ENCODE results near the gene PSMC5. TPM values are rescaled to one million over a fixed set of nuclear protein-coding genes. Genes with fewer than 3 reads are reported as not detected.
"Not testable (repeated sequence)": the region's sequence is repeated elsewhere in the genome, so short reads cannot be mapped to it uniquely, and the experiment has no call there.

The PSMC5 gene
- total RNA-seq, 1 donor from 2014 or later = 92.3 TPM

- TF ChIP-seq CTCF (IDR thresholded peaks at IDR 0.05) = no peak
- Mint-ChIP-seq H3K4me3 (ENCODE audit: unreplicated experiment) (peak within 1 kb of the TSS; percentile 93), H3K36me3 (ENCODE audit: low read depth) (no peaks in the 10 kb centered on the region), H3K9me3 (ENCODE audit: low read depth) (no peaks in the 10 kb centered on the region), H3K4me1 (ENCODE audit: low read depth) (peaks cover 31% of the 10 kb centered on the region), H3K27me3 (ENCODE audit: low read depth) (no peaks in the 10 kb centered on the region), H3K27ac (ENCODE audit: unreplicated experiment) (peak within 1 kb of the TSS; percentile 93)
- DNase-seq (ENCODE audit: low spot score) = peak; percentile 98
Observed at GRCh38 chr17:63842540-63843386, 15.5 kb downstream of the PSMC5 start, which contains the start of gene SMARCD2. TSS of gene SMARCD2 (minus strand) at chr17:63842685. CDS start at chr17:63842674, 11 bp downstream.

- H3K36me3 Mint-ChIP-seq (ENCODE audit: low read depth); DNase-seq (ENCODE audit: low spot score); H3K27me3 Mint-ChIP-seq (ENCODE audit: low read depth); H3K9me3 Mint-ChIP-seq (ENCODE audit: low read depth): not testable (repeated sequence)
- peaks cover 35% of the 10 kb centered on the region for H3K4me1 Mint-ChIP-seq (ENCODE audit: low read depth)
- H3K27ac Mint-ChIP-seq (ENCODE audit: unreplicated experiment) = peak overlapping the region; percentile 93
- H3K4me3 Mint-ChIP-seq (ENCODE audit: unreplicated experiment) = peak overlapping the region; percentile 77
Observed at GRCh38 chr17:63843387-63843888, 16.2 kb downstream of the PSMC5 start.

GRCh38 chr17:63843910-63844677, 16.9 kb downstream of the PSMC5 start:
- H3K9me3 Mint-ChIP-seq (ENCODE audit: low read depth) = no peaks in the 10 kb centered on the region
- H3K27me3 Mint-ChIP-seq (ENCODE audit: low read depth) = no peaks in the 10 kb centered on the region
- H3K36me3 Mint-ChIP-seq (ENCODE audit: low read depth) = no peaks in the 10 kb centered on the region
- no peak for TF ChIP-seq CTCF (IDR thresholded peaks at IDR 0.05)
- H3K4me3 Mint-ChIP-seq (ENCODE audit: unreplicated experiment) = peak overlapping the region; percentile 77
- H3K27ac Mint-ChIP-seq (ENCODE audit: unreplicated experiment) = peak overlapping the region; percentile 93
- DNase-seq (ENCODE audit: low spot score) = no peak
- peaks cover 33% of the 10 kb centered on the region for H3K4me1 Mint-ChIP-seq (ENCODE audit: low read depth)

- Mint-ChIP-seq H3K4me3 (ENCODE audit: unreplicated experiment) (no peak overlapping the region), H3K9me3 (ENCODE audit: low read depth) (no peaks in the 10 kb centered on the region), H3K36me3 (ENCODE audit: low read depth) (no peaks in the 10 kb centered on the region), H3K27ac (ENCODE audit: unreplicated experiment) (no peak overlapping the region), H3K27me3 (ENCODE audit: low read depth) (no peaks in the 10 kb centered on the region), H3K4me1 (ENCODE audit: low read depth) (peaks cover 29% of the 10 kb centered on the region)
- no peak for TF ChIP-seq CTCF (IDR thresholded peaks at IDR 0.05)
- DNase-seq (ENCODE audit: low spot score) = no peak
Observed at GRCh38 chr17:63845509-63845908, 18.3 kb downstream of the PSMC5 start.

- TF ChIP-seq CTCF (IDR thresholded peaks at IDR 0.05) = no peak
- no peak overlapping the region for H3K4me3 Mint-ChIP-seq (ENCODE audit: unreplicated experiment)
Observed at GRCh38 chr17:63847525-63848249, 20.5 kb downstream of the PSMC5 start.

More at GRCh38 chr17:63847525-63848249, 20.5 kb downstream of the PSMC5 start:
- Mint-ChIP-seq H3K9me3 (ENCODE audit: low read depth) (no peaks in the 10 kb centered on the region), H3K36me3 (ENCODE audit: low read depth) (no peaks in the 10 kb centered on the region), H3K27me3 (ENCODE audit: low read depth) (no peaks in the 10 kb centered on the region), H3K4me1 (ENCODE audit: low read depth) (peaks cover 17% of the 10 kb centered on the region), H3K27ac (ENCODE audit: unreplicated experiment) (no peak overlapping the region)
- DNase-seq (ENCODE audit: low spot score) = no peak

Data from chondrocyte (in vitro differentiated cells).